ENCODE measurements around the gene IPCEF1.
"Not testable (repeated sequence)": the region's sequence is repeated elsewhere in the genome, so short reads cannot be mapped to it uniquely, and the experiment has no call there.

Gene IPCEF1

GRCh38 chr6:154370545-154370944, 13.9 kb upstream of the IPCEF1 start:
- peak; percentile 15 for DNase-seq

GRCh38 chr6:154367839-154368695, 11.5 kb upstream of the IPCEF1 start:
- no peak for DNase-seq

- DNase-seq = no peak
Measured at GRCh38 chr6:154367336-154367735, 10.7 kb upstream of the IPCEF1 start.

GRCh38 chr6:154363821-154364220, 7.2 kb upstream of the IPCEF1 start:
- no peak for DNase-seq

GRCh38 chr6:154361476-154361875, 4.9 kb upstream of the IPCEF1 start:
- DNase-seq = no peak

- no peak for DNase-seq
Measured at GRCh38 chr6:154360476-154360875, 3.9 kb upstream of the IPCEF1 start.

- no peak for DNase-seq
Measured at GRCh38 chr6:154359679-154360078, 3.1 kb upstream of the IPCEF1 start.

GRCh38 chr6:154359161-154359574, 2.6 kb upstream of the IPCEF1 start:
- DNase-seq = no peak

GRCh38 chr6:154358019-154358545, 1.5 kb upstream of the IPCEF1 start:
- DNase-seq = no peak

- no peak for DNase-seq
Measured at GRCh38 chr6:154356113-154356512, 490 bp downstream of the IPCEF1 start.

- no peak for DNase-seq
Measured at GRCh38 chr6:154354265-154354777, 2.3 kb downstream of the IPCEF1 start.

- no peak for DNase-seq
Measured at GRCh38 chr6:154353626-154354025, 3.0 kb downstream of the IPCEF1 start.

- peak; percentile 66 for DNase-seq
Measured at GRCh38 chr6:154352898-154353585, 3.6 kb downstream of the IPCEF1 start.

- no peak for DNase-seq
Measured at GRCh38 chr6:154350293-154350692, 6.3 kb downstream of the IPCEF1 start.

GRCh38 chr6:154347981-154348380, 8.6 kb downstream of the IPCEF1 start:
- no peak for DNase-seq

GRCh38 chr6:154345811-154346210, 10.8 kb downstream of the IPCEF1 start:
- no peak for DNase-seq

- no peak for DNase-seq
Measured at GRCh38 chr6:154343473-154344308, 12.9 kb downstream of the IPCEF1 start.

- no peak for DNase-seq
Measured at GRCh38 chr6:154341871-154342270, 14.7 kb downstream of the IPCEF1 start.

- DNase-seq = no peak
Measured at GRCh38 chr6:154341336-154341735, 15.3 kb downstream of the IPCEF1 start.

- DNase-seq = no peak
Measured at GRCh38 chr6:154337406-154338005, 19.1 kb downstream of the IPCEF1 start.

GRCh38 chr6:154334147-154334546, 22.5 kb downstream of the IPCEF1 start:
- not testable (repeated sequence) for DNase-seq

GRCh38 chr6:154331750-154332149, 24.9 kb downstream of the IPCEF1 start:
- DNase-seq = no peak
